IPS DF 4.7 (cell line): ENCODE data around the gene PIK3R6.
"Not testable (repeated sequence)": the region's sequence is repeated elsewhere in the genome, so short reads cannot be mapped to it uniquely, and the experiment has no call there.

Source experiments
- DNase-seq: peaks from one replicate; pipeline ENCODE4 v3.0.0-alpha.2; 2013; ENCODE audit warnings: low spot score; ENCODE audit errors: extremely low read depth

Gene PIK3R6

DNA sequence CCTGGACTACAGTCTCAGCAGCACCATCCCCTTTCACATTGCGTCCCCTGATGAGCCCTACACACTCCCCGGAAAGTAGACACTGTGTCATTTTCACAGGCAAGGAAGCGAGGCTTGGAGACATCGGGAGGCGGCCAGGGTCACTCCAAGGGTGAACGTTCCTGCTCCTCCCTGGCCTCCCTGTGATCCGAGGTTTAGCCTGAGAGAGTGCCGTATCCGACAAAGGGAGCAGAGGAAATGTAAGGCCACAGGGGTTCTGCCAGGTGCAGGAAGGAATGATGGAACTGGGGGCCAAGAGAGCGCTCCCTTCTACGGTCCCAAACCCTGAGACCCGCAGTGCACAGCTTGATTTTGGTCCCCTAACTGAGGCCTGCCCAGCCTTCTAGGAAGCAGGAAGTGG, 8.0 kb upstream of the PIK3R6 start:
- no peak for DNase-seq

DNA sequence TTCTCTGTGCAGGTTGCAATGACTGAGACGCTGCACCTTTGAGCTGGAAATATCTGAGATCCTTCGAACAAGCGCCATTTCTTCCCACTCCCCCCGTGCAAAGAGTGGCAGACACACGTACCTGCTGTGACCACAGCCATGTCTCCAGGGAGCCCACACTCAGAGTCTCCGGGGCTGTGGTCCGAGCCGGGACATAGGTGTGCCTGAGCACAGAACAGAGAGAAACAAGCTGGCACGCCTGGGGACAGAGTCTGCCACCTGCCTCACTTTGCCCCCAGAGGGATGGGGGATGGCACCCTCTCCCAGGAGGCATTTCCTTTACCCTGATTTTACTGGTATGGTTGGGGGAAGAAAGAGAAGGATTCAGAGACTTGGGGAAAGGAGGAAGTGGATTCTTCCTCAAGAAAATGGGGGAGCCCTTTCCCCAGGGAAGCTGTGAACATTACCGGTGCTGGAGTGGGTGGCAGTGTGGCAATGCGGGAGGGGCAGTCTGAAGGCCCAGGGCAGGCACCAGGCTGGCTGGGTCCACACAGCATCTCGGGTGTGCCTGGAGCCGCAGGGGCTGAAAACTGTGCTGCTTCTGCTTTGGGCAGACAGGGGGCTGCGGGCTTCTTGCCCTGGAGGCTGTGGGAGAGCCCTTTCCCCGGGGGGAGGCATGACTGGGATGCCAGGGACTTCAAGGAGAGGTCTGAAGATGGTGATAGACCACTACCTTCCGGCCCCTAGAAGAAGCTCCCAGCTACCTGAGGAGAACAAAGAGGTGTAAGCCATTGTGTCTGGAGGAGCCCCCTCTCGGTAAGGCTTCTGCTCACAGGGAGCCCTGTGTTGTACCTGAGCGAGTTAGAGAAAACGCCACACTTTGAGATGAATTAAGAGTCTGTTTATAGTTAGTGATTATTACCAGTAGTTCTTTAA, 6.6 kb upstream of the PIK3R6 start:
- DNase-seq = no peak

DNA sequence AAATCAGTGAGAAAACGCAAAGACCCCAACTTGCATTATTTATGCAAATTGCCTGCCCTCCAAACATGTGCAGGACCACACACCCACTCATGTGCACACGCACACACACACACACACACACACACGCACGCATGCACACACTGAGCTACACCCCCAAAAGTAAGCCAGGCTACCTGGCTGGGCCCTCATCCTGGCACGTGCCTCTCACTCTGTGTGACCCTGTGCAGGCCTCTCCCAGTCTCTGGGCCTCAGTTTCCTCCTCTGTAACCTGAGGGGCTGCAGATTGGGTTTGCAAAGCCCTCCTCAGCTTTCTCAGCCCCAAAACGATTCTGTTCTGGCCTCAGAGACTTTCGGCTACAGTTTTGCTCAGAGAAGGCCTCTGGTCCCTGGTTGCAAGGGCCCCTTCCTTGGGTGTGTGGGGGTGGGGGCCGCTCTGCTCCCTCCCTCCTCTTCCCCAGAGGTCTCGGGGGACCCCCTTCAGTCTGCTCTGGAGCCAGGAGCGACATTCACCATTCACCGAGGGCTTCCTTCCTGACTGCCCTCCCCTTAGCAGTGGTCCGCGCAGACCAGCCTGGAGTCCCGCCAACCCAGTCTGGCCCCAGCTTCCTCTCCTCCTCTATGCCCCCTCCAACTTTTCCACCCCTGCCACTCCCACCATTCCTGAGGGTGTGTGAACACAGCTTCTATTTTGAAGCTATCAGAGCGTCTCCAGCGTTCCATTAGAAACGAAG, 5.4 kb upstream of the PIK3R6 start:
- no peak for DNase-seq

DNA sequence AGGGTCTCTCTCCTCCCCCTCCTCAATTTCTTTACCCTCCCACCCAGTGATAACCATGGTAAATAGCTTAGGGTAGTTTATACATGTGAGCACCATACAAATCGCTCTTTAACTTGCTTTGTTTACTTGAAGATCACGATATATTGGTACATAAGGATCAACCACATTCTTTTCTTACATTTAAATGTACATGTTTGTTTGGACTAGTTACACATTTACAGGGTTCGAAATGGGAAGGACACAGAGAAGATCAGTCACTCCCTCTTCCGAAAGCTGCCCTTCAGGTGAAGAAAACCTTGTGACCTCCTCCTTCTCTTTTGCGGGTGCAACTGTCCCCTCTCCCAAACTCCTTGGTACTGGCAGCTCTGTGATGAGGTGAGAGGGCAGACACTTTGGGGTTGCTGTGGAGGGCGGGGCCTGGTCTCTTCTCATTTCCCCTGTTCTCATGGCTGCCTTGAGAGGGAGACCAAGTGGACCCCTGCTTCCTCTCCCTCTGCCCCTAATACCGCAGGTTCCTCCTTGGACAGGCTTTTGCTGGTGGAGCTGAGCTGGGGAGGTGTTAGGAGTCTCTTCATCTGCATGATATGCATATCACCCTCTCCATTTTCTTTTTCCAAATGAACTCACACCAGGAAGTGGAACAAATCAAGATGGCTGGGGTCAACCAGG, 4.7 kb upstream of the PIK3R6 start:
- no peak for DNase-seq

DNA sequence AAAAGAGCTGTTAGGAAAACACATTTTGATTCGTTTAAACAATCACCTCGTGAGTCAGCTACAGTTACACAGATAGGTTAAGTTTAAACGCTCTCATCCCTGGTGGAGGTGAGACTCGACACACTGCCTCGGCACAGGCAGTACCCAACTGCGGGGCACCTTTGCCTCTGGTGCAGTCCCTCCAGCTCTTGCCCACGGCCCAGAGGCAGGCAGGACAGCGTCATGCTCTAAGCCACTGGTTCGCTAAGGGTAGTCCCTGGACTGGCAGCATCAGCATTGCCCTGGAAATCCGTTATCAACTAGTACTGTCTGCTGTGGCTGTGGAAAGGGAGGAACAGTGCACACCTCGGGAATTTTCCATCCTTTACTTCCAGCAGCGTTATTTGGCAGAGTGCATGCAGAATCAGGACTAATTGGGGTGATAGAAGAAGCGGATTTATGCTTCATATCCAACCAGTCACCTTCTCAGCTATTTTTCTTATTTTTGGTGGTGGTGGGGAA, 3.7 kb upstream of the PIK3R6 start:
- no peak for DNase-seq

DNA sequence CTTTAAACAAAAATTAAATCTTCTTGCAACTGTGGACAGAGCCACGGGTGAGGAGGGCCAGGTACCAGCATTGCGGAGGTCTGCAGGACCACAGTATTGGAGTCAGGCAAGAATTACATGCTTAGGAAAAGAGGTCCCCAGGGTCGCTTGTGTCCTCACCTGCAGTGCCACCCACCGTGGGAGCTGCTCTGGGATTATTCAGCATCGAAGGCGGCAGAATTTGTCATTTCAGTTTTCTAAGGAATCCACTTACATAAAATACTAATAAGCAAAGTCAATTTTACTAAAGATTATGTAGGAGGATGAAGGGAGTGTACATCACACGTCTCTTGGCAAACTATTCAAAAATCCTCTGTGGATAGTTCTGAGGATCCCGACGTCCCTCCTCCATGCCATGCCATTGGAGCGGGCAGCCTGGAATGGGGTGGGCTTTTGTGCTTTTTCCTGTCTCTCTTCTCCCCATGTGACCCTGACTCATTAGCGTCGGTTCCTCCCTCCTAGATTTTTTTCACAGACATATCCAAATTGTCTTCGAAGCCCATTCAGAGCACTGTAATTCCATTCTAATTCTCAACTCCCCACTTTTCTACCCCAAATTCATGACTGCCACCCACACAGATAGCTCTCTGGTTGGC, 3.0 kb upstream of the PIK3R6 start:
- no peak for DNase-seq

DNA sequence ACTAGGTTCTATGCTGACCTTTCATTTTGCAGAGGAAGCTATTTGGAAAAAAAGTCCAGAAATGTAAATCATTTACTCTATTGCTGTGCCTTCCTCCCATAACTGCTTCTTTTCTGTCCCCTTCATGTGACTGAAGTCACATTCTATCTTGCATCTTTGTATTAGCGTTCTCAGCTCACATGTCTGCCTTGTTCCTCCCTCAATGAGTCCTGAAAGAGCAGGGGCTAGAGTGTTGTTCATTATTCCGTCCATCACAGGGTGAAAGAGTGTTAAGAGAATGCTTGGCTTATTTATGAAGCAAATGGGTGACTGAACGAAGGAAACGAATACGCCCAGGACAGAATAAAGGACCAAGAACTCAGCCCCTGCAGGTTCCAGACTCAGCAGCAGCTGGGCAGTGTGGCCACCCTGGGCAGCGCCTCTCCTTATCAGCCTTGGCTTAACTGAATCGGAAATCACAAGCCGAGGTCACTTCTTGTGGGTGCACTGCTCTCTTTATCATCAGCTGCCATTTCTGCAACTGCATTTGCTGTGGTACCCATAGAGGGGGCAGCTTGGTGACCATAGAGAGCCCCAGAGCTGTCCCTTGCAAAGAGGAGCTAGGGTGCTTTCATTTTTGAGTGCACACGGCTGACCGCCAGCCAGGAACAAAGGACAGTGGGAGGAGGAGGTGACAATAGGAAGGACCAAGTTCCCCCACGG, 1.8 kb upstream of the PIK3R6 start:
- DNase-seq = no peak

DNA sequence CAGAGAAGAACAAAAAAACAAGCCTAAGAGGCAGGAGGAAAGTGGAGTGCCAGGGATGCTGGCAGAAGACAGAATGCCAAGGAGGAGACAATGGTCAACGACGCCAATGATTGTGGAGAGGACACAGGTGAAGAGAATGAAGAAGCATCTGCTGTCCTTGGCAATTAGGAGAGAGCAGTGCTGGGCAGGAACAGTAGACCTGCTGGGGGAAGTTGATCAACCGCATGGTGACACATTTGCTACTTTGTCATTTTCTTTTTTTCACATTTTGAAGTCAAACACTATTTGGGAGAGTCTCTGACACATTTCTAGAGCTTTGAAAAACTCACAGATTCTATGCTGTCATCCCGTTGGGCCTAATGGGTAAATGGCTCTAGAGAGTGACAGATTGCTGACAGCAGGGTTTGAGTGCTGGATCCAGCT, 1.1 kb upstream of the PIK3R6 start:
- DNase-seq = no peak

DNA sequence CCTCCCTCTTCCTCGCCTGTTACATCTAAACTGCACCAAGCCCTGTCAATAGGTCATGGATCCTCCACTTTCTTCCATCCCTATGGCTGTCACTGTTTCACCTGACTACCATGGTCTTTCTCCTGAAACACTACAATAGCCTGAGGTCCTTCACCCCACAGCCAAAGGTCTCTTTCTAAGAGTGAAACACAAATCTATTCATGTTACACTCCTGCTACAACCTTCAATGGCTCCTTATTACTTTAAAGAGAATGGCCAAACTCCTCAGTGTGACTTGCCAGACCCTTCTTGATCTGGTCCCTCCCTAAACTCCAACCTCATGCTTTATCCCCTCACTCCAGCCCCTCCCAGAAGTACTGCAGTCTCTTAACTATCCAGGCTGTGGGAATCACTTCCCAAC, 618 bp upstream of the PIK3R6 start:
- DNase-seq = no peak

DNA sequence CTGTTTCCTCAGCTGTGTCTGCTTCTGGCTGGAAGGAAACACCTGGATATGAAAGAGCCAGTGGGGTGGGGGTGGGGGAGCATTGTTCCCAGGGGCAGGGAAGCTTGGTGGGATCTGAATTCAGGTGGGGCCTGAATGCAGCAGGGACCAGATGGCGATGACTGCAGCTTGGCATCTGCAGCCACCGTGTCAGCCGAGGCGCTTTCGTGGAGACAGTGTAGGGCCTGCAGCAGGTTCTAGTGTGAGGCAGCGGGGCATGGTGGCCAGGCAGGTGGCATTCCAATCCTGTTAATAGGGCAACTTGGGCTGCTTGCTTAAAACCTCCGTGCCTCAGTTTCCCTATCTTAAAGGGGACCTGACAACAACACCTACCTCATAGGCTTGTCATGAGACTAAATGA, 1.7 kb downstream of the PIK3R6 start:
- no peak for DNase-seq

DNA sequence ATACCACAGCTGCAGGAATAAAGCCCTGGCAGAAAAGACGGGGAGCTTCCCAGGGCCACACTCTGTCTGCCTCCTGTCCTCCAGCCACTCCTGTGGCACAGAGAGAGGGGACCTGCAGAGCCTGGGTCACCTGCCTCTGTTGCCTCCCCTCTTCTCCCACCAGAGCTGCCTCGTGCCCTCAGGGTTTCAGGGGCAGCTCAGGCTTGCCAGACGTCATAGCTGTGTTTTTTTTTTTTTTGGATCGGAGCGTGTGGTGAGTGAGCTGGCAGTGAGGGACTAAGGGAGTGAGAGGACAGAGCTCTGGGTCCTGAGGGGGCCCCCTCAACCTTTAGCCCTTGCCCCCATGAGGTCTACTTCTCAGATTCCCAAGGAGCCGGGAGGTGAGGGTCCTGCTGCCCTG, 2.1 kb downstream of the PIK3R6 start:
- DNase-seq = no peak

DNA sequence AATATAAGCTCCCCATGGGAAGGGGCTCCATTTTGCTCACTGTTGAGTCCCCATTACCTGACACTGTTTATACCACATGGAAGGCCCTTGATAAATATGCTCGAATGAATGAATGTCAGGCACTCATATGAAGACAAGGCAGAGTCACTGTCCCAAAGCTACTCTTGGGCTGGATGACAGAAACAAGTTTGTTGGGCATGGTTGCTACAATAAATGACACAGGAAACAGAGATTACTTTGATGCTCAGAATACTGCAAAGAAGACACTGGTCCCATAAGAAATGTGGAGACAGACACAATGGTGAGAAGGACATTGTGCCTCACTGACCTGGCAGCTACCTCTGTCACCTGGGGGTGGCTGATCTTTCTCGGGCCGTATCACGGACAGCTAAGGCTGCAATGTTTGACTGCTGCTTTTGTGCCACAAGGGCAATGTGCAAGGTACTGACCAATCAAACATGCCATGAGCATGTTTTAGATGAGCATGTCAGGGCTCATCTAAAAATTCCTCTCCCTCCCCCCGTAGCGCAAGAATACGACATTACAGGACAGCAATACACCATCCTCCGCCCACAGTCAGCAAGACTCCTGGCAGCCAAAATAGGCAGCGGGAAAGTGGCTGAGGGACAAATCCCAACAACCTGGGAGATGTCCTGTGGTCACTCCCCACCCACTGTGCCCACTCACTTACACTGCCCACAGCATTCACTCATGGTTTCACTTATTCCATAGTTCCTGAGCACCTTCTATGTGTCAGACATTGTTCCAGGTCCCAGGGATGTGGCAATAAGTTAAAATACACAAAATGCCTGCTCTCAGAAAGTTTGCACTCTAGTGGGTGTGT, 5.0 kb downstream of the PIK3R6 start:
- DNase-seq = no peak

DNA sequence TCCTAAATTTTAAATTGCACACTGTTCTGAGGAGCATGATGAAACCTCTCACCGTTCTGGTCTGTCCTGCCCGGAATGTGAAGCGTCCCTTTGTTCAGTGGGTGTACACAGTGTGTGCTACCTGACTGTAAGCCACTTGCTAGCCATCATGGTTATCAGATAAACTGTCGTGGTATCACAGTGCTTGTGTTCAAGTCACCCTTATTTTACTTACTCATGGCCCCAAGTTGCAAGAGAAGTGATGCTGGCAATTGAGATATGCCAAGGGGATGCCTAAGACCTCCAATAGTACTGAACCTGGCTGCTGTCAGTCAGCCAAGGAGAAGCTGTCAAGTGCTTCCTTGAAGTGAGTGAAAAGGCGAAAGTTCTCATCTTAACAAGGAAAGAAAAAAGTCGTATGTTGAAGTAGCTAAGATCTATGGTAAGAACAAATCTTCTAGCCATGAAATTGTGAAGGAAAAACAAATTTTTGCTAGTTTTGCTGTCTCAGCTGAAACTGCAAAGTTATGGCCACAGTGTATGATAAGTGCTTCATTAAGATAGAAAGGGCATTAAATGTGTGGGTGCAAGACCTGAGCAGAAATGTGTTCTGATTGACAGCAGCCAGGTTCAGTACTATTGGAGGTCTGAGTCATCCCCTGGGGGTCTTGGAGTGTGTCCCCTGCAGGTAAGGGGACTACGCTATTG, 5.8 kb downstream of the PIK3R6 start:
- DNase-seq = no peak

DNA sequence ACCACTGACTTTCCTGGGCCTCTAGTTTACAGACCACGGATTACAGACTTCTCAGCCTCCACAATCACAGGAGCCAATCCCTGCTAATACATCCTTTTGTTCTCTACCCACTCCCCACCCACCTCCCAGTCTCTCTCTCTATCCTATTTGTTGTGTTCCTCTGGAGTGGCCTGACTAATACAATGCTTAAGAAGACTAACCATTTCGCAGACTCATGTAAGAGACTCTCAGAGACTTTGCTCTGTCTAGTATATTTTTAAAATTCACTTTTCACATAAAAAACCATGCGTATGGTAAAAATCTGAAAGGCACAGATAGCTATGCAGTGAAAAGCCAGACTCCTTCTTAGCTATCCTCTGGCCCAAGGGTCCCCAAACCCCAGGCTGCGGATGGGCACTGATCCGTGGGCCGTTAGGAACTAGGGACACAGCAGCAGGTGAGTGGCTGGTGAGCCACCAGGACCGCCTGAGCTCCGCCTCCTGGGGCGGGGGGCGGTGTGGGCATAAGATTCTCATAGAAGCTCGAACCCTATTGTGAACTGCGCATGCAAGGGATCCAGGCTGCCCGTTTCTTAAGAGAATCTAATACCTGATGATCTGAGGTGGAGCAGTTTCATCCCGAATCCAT, 7.6 kb downstream of the PIK3R6 start:
- no peak for DNase-seq

DNA sequence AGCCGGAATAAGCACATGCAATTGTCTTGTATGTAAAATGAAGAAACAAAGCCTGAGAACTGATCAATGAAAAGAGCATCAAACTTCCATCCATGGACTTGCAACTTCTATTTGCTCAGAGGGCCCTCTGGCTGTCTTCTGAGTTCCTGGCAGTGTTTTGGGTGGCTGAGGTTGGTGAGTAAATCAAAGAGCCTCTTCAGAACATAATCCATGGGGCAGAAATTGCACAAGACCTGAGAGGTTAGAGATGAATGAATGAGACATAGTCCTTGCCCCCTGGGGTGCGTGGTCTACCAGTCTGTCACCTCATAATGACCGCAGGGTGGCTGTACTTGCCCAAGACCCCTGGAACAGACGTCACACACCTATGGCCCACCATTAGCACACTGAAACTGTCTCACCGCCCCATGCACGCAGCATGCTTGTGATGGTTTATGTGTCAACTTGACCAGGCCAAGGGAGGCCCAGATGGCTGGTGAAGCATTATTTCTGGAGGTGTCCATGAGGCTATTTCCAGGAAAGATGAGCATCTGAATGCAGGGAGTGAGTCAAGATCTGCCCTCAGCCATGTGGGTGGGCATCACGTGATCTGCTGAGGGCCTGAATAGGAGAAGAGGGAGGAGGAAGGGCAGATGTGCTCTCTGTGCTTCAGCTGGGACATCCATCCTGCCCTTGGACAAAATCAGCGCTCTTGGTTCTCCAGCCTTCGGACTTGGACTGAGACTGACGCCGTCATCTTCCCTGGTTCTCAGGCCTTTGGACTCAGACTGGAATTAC, 8.3 kb downstream of the PIK3R6 start:
- DNase-seq = no peak

DNA sequence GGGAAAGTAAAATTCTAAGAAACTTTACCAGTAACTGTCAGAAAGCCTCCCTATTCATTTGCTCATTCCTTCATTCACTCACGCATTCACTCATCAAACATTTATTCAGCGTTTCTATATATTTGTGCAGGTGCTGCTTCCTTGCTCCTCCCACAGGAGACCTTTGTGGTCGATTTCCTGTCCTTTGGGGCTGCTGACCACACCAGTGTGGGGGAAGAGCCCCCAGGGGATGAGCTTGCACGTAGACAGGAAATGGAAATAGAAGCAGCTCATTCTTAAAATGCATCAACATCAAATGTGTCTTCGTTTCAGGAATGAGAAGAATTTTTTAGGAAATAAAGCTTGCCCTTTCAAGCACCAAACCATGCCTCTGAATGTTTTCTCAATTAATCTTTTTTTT, 9.6 kb downstream of the PIK3R6 start:
- no peak for DNase-seq

DNA sequence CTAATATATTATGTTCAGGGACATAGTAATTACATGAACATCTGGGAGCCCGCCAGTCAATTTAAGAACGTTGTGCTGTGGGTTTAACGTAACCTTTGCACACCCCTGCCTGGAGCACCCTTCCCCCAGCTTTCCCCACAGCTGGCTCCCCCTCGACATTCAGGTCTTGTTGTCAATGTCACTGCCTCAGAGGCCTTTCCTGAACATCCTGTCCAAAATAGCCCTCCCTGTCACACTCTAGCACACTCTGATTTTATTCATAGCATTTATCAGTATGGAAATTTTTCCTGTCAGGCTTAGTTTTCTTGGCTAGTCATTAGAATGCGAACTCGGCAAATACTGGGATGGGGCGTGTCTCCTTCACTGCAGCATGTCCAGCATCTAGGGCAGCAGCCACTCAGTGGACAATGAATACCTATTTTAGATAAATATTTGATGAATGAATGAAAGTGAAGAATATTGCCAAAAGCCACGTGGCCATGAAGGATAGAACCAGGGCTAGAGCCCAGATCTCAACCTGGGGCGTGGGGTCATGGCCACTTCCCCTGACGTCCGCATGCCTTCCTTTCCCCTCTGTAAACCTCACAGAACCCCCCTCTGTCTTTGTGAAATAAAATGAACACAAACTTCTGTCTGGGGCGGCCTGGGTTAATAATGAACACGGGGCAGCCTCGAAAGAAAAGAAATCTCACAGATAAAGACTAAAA, 10.5 kb downstream of the PIK3R6 start:
- no peak for DNase-seq

DNA sequence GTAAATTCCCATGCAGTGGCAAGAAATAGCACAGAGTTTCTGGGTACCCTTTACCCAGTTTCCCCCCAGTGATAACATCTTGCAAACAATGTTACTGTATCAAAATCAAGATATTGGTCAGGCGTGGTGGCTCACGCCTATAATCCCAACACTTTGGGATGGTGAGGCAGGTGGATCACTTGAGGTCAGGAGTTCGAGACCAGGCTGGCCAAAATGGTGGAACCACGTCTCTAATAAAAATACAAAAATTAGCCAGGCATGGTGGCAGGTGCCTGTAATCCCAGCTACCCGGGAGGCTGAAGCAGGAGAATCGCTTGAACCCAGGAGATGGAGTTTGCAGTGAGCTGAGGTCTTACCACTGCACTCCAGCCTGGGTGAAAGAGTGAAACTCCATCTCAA, 11.3 kb downstream of the PIK3R6 start:
- not testable (repeated sequence) for DNase-seq
